HG02678 (cell line): ENCODE results near the gene TSPAN9.

Source experiments
- ATAC-seq: cut with Tn5 transposase; IDR thresholded peaks from one replicate; pipeline ENCODE4 v1.9.1; 2021; ENCODE audit warnings: mild to moderate bottlenecking, moderate library complexity; ENCODE audit not compliant: unreplicated experiment

TSPAN9 gene

GRCh38 chr12:3076730-3077571 is at the start of gene TSPAN9:
Gene TSPAN9, plus strand, starts transcription at chr12:3077379. Its CDS starts 123,815 bp downstream, at chr12:3201194.
- ATAC-seq, result peak; percentile 80

- ATAC-seq, result no peak
Observed at GRCh38 chr12:3028108-3028507, 49.1 kb upstream of the TSPAN9 start.

GRCh38 chr12:3030821-3031429 is 46.3 kb upstream of the TSPAN9 start:
- ATAC-seq, result no peak

- ATAC-seq, result no peak
Observed at GRCh38 chr12:3032161-3032560, 45.0 kb upstream of the TSPAN9 start.

- ATAC-seq, result no peak
Observed at GRCh38 chr12:3032770-3033538, 44.2 kb upstream of the TSPAN9 start.

- no peak for ATAC-seq
Observed at GRCh38 chr12:3033539-3033867, 43.7 kb upstream of the TSPAN9 start.

GRCh38 chr12:3034067-3034750 is 43.0 kb upstream of the TSPAN9 start:
- peak; percentile 48 for ATAC-seq

- ATAC-seq, result no peak
Observed at GRCh38 chr12:3035171-3035570, 42.0 kb upstream of the TSPAN9 start.

GRCh38 chr12:3035815-3036702 is 41.1 kb upstream of the TSPAN9 start:
- no peak for ATAC-seq

GRCh38 chr12:3036901-3037600 is 40.1 kb upstream of the TSPAN9 start:
- ATAC-seq, result no peak

- ATAC-seq, result no peak
Observed at GRCh38 chr12:3038166-3038565, 39.0 kb upstream of the TSPAN9 start.

- ATAC-seq, result no peak
Observed at GRCh38 chr12:3038926-3039510, 38.2 kb upstream of the TSPAN9 start.

GRCh38 chr12:3040026-3040656 is 37.0 kb upstream of the TSPAN9 start:
- no peak for ATAC-seq

GRCh38 chr12:3040663-3041544 is 36.3 kb upstream of the TSPAN9 start:
- no peak for ATAC-seq

GRCh38 chr12:3041558-3042164 is 35.5 kb upstream of the TSPAN9 start:
- ATAC-seq, result peak; percentile 80

- ATAC-seq, result no peak
Observed at GRCh38 chr12:3042394-3042793, 34.8 kb upstream of the TSPAN9 start.

- no peak for ATAC-seq
Observed at GRCh38 chr12:3042826-3043225, 34.4 kb upstream of the TSPAN9 start.
